Endodermal cell (in vitro differentiated cells): ENCODE data around the gene KIF26B. TPM values are rescaled to one million over a fixed set of nuclear protein-coding genes. Genes with fewer than 3 reads are reported as not detected.

Source experiments
- DNase-seq: peaks from one replicate; pipeline ENCODE4 v3.0.0-alpha.2; 2017
- H3K27ac ChIP-seq: 2 replicates; pipeline ENCODE4 v1.5.1; 2013; ENCODE audit warnings: mild to moderate bottlenecking, low read depth, low read length, moderate library complexity
- H3K27me3 ChIP-seq: 2 replicates; pipeline ENCODE4 v1.6.1; 2013; ENCODE audit warnings: mild to moderate bottlenecking, low read length, moderate library complexity; ENCODE audit not compliant: insufficient read depth, control insufficient read depth, poor library complexity, severe bottlenecking
- H3K36me3 ChIP-seq: 2 replicates; pipeline ENCODE4 v1.7.0; 2013; ENCODE audit warnings: mild to moderate bottlenecking, low read length, moderate library complexity; ENCODE audit not compliant: control insufficient read depth, insufficient read depth
- H3K4me1 ChIP-seq: one replicate; pipeline ENCODE4 v1.7.0; 2013; ENCODE audit warnings: low read length; ENCODE audit not compliant: control insufficient read depth, insufficient read depth
- H3K4me3 ChIP-seq: 2 replicates; pipeline ENCODE4 v1.5.1; 2013; ENCODE audit warnings: mild to moderate bottlenecking, low read length, moderate library complexity
- H3K9ac ChIP-seq: 2 replicates; pipeline ENCODE4 v1.6.1; 2013; ENCODE audit warnings: mild to moderate bottlenecking, low read length, moderate library complexity; ENCODE audit not compliant: poor library complexity, severe bottlenecking; ENCODE audit errors: extremely low read depth
- H3K9me3 ChIP-seq: 2 replicates; pipeline ENCODE4 v1.6.1; 2013; ENCODE audit warnings: mild to moderate bottlenecking, low read length, moderate library complexity; ENCODE audit not compliant: control insufficient read depth
- H3K27ac Mint-ChIP-seq: 2 replicates; pipeline ENCODE4 v1.8.0; 2020; ENCODE audit warnings: mixed read lengths
- H3K27me3 Mint-ChIP-seq: 2 replicates; pipeline ENCODE4 v1.8.0; 2021; ENCODE audit warnings: mild to moderate bottlenecking, mixed read lengths; ENCODE audit not compliant: insufficient read depth
- H3K36me3 Mint-ChIP-seq: 2 replicates; pipeline ENCODE4 v1.8.0; 2020; ENCODE audit warnings: low read depth, mixed read lengths
- H3K4me1 Mint-ChIP-seq: 2 replicates; pipeline ENCODE4 v1.8.0; 2020; ENCODE audit warnings: mixed read lengths
- H3K4me3 Mint-ChIP-seq: 2 replicates; pipeline ENCODE4 v1.8.0; 2020; ENCODE audit warnings: mild to moderate bottlenecking, moderate library complexity, mixed read lengths
- H3K9me3 Mint-ChIP-seq: 2 replicates; pipeline ENCODE4 v1.8.0; 2020; ENCODE audit warnings: mild to moderate bottlenecking, mixed read lengths
- WGBS, 2 experiments: methylation state at CpG; one replicate each; pipeline versions ENCODE4 v1.1.5 to v1.1.7; 2013; ENCODE audit warnings: missing lambda C conversion rate in 2 of 2, mixed read lengths in 1 of 2; ENCODE audit not compliant: insufficient coverage in 1 of 2, insufficient read length in 1 of 2; 5-methylcytosine and 5-hydroxymethylcytosine counted together
- total RNA-seq, 2 donors: library from RNA; stranded (reverse); fragmentation: NEBNext Ultra II Directional in 1 of 2; extraction: Animal tissue kit (Norgen Biotek cat#: 25700) in 1 of 2; gene quantifications; 2 replicates in 1 of 2; 3 replicates in 1 of 2; pipeline ENCODE4 v1.2.1, GENCODE V29; 2021
- TF ChIP-seq, protein P1 (sequence below): fragments of 200-600 bp; sonication (generic); conservative IDR thresholded peaks from 2 replicates; pipeline ENCODE4 v1.5.0; 2021; ENCODE audit warnings: antibody characterized with exemption, mild to moderate bottlenecking

The KIF26B gene
- total RNA-seq, 2 donors from 2014 or later = 12.3 to 21.0 TPM

DNA sequence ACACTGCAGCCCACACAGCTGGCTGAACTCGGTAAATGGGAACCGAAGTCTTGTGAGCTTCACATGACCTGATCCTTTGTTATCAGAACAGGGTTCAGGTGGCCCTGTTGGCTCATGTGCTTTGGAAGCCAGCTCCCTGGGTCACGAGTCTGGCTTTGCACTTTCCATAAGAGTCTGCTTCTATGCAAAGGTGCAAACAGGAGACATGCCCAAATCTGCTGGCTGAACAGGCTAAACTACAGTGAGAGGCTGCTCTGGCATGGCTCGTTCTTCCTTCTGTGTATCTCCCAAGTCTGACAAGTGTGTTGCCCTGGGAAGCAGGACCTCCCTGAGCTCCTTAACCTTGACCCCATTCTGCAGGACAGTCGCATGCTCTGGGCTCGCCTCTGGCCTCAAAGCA is 549.6 kb downstream of the KIF26B start:
- H3K4me1 ChIP-seq = no peaks in the 10 kb centered on the region
- H3K36me3 ChIP-seq = no peaks in the 10 kb centered on the region
- peak; percentile 25 for DNase-seq
- Mint-ChIP-seq H3K27ac (no peak overlapping the region), H3K9me3 (no peaks in the 10 kb centered on the region), H3K36me3 (peaks cover 32% of the 10 kb centered on the region), H3K4me1 (peaks cover 6% of the 10 kb centered on the region), H3K4me3 (no peak overlapping the region), H3K27me3 (peaks cover 1% of the 10 kb centered on the region)
- no peak overlapping the region for H3K9ac ChIP-seq
- TF ChIP-seq, protein P1, sequence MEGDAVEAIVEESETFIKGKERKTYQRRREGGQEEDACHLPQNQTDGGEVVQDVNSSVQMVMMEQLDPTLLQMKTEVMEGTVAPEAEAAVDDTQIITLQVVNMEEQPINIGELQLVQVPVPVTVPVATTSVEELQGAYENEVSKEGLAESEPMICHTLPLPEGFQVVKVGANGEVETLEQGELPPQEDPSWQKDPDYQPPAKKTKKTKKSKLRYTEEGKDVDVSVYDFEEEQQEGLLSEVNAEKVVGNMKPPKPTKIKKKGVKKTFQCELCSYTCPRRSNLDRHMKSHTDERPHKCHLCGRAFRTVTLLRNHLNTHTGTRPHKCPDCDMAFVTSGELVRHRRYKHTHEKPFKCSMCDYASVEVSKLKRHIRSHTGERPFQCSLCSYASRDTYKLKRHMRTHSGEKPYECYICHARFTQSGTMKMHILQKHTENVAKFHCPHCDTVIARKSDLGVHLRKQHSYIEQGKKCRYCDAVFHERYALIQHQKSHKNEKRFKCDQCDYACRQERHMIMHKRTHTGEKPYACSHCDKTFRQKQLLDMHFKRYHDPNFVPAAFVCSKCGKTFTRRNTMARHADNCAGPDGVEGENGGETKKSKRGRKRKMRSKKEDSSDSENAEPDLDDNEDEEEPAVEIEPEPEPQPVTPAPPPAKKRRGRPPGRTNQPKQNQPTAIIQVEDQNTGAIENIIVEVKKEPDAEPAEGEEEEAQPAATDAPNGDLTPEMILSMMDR = no peak
- H3K4me3 ChIP-seq = no peak overlapping the region
- H3K27me3 ChIP-seq = no peaks in the 10 kb centered on the region
- WGBS, 2 experiments = 92 to 96% methylated on average over 4 to 6 of the region's 6 CpGs
- no peaks in the 10 kb centered on the region for H3K9me3 ChIP-seq
- H3K27ac ChIP-seq = no peak overlapping the region

DNA sequence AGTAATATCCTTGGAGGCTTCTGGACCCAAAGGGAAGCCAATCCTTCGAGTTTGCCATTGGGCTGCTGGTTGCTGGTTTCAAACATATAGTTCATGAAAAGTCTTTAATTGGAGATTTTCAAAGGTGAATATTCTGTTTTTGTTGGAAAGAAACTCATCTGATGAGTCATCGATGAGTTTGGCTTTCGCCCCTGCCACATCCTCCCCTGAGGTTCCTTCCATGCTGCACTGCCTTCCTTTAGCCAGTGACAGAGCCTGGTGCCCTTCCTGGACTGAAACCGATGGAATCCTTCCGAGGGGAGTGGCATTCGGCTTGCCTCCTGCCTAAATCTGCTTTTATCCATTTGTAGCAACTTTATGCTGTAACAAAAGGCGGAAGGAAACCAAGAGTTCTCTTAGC is 550.0 kb downstream of the KIF26B start:
- 92 to 99% methylated on average over 6 to 7 of the region's 7 CpGs for WGBS, 2 experiments
- TF ChIP-seq, protein P1 = no peak
- Histone ChIP-seq H3K36me3 (no peaks in the 10 kb centered on the region), H3K4me1 (no peaks in the 10 kb centered on the region), H3K4me3 (no peak overlapping the region), H3K9me3 (no peaks in the 10 kb centered on the region), H3K27ac (no peak overlapping the region), H3K9ac (no peak overlapping the region), H3K27me3 (no peaks in the 10 kb centered on the region)
- peaks cover 29% of the 10 kb centered on the region for H3K36me3 Mint-ChIP-seq
- H3K4me1 Mint-ChIP-seq = peaks cover 6% of the 10 kb centered on the region
- peaks cover 1% of the 10 kb centered on the region for H3K27me3 Mint-ChIP-seq
- peak; percentile 24 for DNase-seq
- no peak overlapping the region for H3K27ac Mint-ChIP-seq
- no peaks in the 10 kb centered on the region for H3K9me3 Mint-ChIP-seq
- H3K4me3 Mint-ChIP-seq = no peak overlapping the region

DNA sequence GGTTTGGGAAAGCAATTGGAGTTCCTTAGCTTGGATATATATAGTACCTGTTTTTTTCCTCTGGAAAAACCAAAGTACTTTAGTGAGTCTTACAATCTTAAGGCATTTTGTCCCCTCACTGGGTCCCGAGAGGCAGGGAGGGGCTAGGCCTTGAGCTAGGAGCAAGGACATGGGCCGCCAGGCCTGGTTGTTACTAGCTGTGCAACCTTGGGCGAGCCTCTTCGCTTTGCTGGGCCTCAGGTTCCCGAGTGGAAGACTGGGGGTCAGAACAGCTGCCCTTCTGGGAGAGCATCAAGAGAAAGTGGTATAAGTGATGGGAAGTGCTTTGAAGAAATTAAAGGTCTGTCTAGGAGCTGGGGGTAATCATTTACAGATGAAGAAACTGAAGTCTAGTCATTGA is 553.2 kb downstream of the KIF26B start:
- peaks cover 16% of the 10 kb centered on the region for H3K36me3 Mint-ChIP-seq
- no peaks in the 10 kb centered on the region for H3K27me3 ChIP-seq
- DNase-seq = no peak
- no peak overlapping the region for H3K4me3 Mint-ChIP-seq
- H3K27ac ChIP-seq = no peak overlapping the region
- H3K27ac Mint-ChIP-seq = no peak overlapping the region
- H3K4me3 ChIP-seq = no peak overlapping the region
- peaks cover 5% of the 10 kb centered on the region for H3K27me3 Mint-ChIP-seq
- TF ChIP-seq, protein P1 = no peak
- peaks cover 7% of the 10 kb centered on the region for H3K4me1 Mint-ChIP-seq
- no peaks in the 10 kb centered on the region for H3K9me3 Mint-ChIP-seq
- WGBS, 2 experiments = 92 to 96% methylated on average over 4 to 5 of the region's 5 CpGs
- no peaks in the 10 kb centered on the region for H3K4me1 ChIP-seq
- H3K36me3 ChIP-seq = no peaks in the 10 kb centered on the region
- H3K9me3 ChIP-seq = no peaks in the 10 kb centered on the region
- no peak overlapping the region for H3K9ac ChIP-seq
